IMR-90 (cell line): ENCODE measurements around the gene ZNF850. TPM values are rescaled to one million over a fixed set of nuclear protein-coding genes. Genes with fewer than 3 reads are reported as not detected.

Source experiments
- ATAC-seq: fragments of 200-7000 bp; cut with Tn5 transposase; 2 replicates; pipeline ENCODE4 v1.9.1; 2020; ENCODE audit warnings: low read depth, mild to moderate bottlenecking, moderate library complexity
- BruUV-seq: library from RNA; stranded (reverse); fragments of 400-500 nt; replicated peaks from 2 replicates; lab custom pipeline; 2021; lab: Mats Ljungman, UMichigan
- CTCF ChIA-PET: fragments of 300-600 bp; formaldehyde crosslinking; extraction: SDS; loops from one replicate; lab custom pipeline; 2021; ENCODE audit warnings: antibody characterized with exemption; lab: Yijun Ruan, JAX
- POLR2A ChIA-PET: fragments of 300-600 bp; sonication (Branson Sonifier 250); formaldehyde crosslinking; loops from one replicate; lab custom pipeline; 2022; ENCODE audit warnings: antibody characterized with exemption; ENCODE audit not compliant: unreplicated experiment; lab: Charles Lee
- DNase-seq: peaks from one replicate; pipeline ENCODE4 v3.0.0; 2013
- H2AFZ ChIP-seq: replicated peaks from 2 replicates; pipeline ENCODE3; 2013; ENCODE audit warnings: low read length, mild to moderate bottlenecking; ENCODE audit not compliant: poor library complexity
- H2AK5ac ChIP-seq: 2 replicates; pipeline ENCODE4 v1.6.1; 2013; ENCODE audit warnings: low read depth, low read length, inconsistent platforms
- H2AK9ac ChIP-seq: replicated peaks from 2 replicates; pipeline ENCODE3; 2013; ENCODE audit warnings: mild to moderate bottlenecking, low read depth, low read length, moderate library complexity; ENCODE audit not compliant: poor library complexity
- H2BK120ac ChIP-seq: 2 replicates; pipeline ENCODE4 v1.6.1; 2013; ENCODE audit warnings: low read depth, low read length, inconsistent platforms
- H2BK15ac ChIP-seq: 3 replicates; pipeline ENCODE4 v1.6.1; 2013; ENCODE audit warnings: low read depth, low read length, inconsistent platforms
- H2BK20ac ChIP-seq: 2 replicates; pipeline ENCODE4 v1.6.1; 2013; ENCODE audit warnings: low read depth, mild to moderate bottlenecking, inconsistent platforms, low read length, moderate library complexity
- H2BK5ac ChIP-seq: 2 replicates; pipeline ENCODE4 v1.6.1; 2013; ENCODE audit warnings: mild to moderate bottlenecking, low read depth, low read length, inconsistent platforms; ENCODE audit not compliant: poor library complexity, severe bottlenecking
- H3K14ac ChIP-seq: replicated peaks from 2 replicates; pipeline ENCODE4 v1.6.1; 2013; ENCODE audit warnings: low read depth, low read length, inconsistent platforms
- H3K18ac ChIP-seq: 2 replicates; pipeline ENCODE4 v1.6.1; 2013; ENCODE audit warnings: low read depth, low read length, control low read depth
- H3K23ac ChIP-seq: 2 replicates; pipeline ENCODE4 v1.6.1; 2013; ENCODE audit warnings: low read depth, low read length, inconsistent platforms
- H3K27ac ChIP-seq: 2 replicates; pipeline ENCODE4 v1.5.1; 2013; ENCODE audit warnings: mild to moderate bottlenecking, control low read depth, low read length; ENCODE audit not compliant: insufficient read depth
- H3K27me3 ChIP-seq: 2 replicates; pipeline ENCODE4 v1.6.1; 2013; ENCODE audit warnings: low read length; ENCODE audit not compliant: control insufficient read depth, insufficient read depth
- H3K36me3 ChIP-seq: 2 replicates; pipeline ENCODE4 v1.6.1; 2013; ENCODE audit warnings: low read length, mixed read lengths; ENCODE audit not compliant: control insufficient read depth, insufficient read depth
- H3K4ac ChIP-seq: 2 replicates; pipeline ENCODE4 v1.6.1; 2013; ENCODE audit warnings: low read depth, low read length, inconsistent platforms
- H3K4me1 ChIP-seq: 2 replicates; pipeline ENCODE4 v1.6.1; 2013; ENCODE audit warnings: low read length, mixed read lengths; ENCODE audit not compliant: control insufficient read depth, insufficient read depth
- H3K4me2 ChIP-seq: 2 replicates; pipeline ENCODE4 v1.6.1; 2013; ENCODE audit warnings: low read depth, mild to moderate bottlenecking, control low read depth, low read length, moderate library complexity
- H3K4me3 ChIP-seq: 2 replicates; pipeline ENCODE4 v1.5.1; 2013; ENCODE audit warnings: low read depth, mild to moderate bottlenecking, control low read depth, low read length, moderate library complexity; ENCODE audit not compliant: insufficient read depth
- H3K56ac ChIP-seq: 2 replicates; pipeline ENCODE4 v1.6.1; 2013; ENCODE audit warnings: low read length, inconsistent platforms; ENCODE audit not compliant: insufficient read depth; ENCODE audit errors: extremely low read depth
- H3K79me1 ChIP-seq, 2 experiments: 2 replicates each; pipeline ENCODE4 v1.6.1; 2013; ENCODE audit warnings: low read length in 2 of 2, inconsistent platforms in 1 of 2, low read depth in 1 of 2
- H3K9ac ChIP-seq: 2 replicates; pipeline ENCODE4 v1.6.1; 2013; ENCODE audit warnings: low read depth, low read length, control low read depth
- H3K9me1 ChIP-seq: 2 replicates; pipeline ENCODE4 v1.6.1; 2013; ENCODE audit warnings: low read length, inconsistent platforms; ENCODE audit not compliant: insufficient read depth
- H3K9me3 ChIP-seq: 2 replicates; pipeline ENCODE4 v1.6.1; 2013; ENCODE audit warnings: low read length; ENCODE audit not compliant: control insufficient read depth, insufficient read depth
- H4K20me1 ChIP-seq: 2 replicates; pipeline ENCODE4 v1.6.1; 2013; ENCODE audit warnings: low read length, inconsistent platforms; ENCODE audit not compliant: insufficient read depth
- H4K5ac ChIP-seq: 2 replicates; pipeline ENCODE4 v1.6.1; 2013; ENCODE audit warnings: mild to moderate bottlenecking, low read depth, low read length, control low read depth
- H4K8ac ChIP-seq, 2 experiments: 2 replicates each; pipeline ENCODE4 v1.6.1; 2013; ENCODE audit warnings: low read depth in 2 of 2, low read length in 2 of 2, control low read depth in 1 of 2, inconsistent platforms in 1 of 2
- H4K91ac ChIP-seq: 2 replicates; pipeline ENCODE4 v1.6.1; 2013; ENCODE audit warnings: low read depth, low read length, inconsistent platforms; ENCODE audit not compliant: insufficient read depth
- CEBPB ChIP-seq: IDR thresholded peaks from 2 replicates; pipeline ENCODE4 v1.6.1; 2012; ENCODE audit warnings: low read depth, low read length, improper control_type of control experiment
- CHD1 ChIP-seq: IDR thresholded peaks from 2 replicates; pipeline ENCODE4 v1.6.1; 2012; ENCODE audit warnings: low read depth, low read length, improper control_type of control experiment
- ELK1 ChIP-seq: fragments of 150-350 bp; IDR thresholded peaks from 2 replicates; pipeline ENCODE4 v1.6.1; 2016; ENCODE audit warnings: low read depth, mild to moderate bottlenecking, low read length, moderate library complexity, borderline replicate concordance
- SMC3 ChIP-seq: fragments of 150-350 bp; IDR thresholded peaks from 2 replicates; pipeline ENCODE4 v1.6.1; 2016; ENCODE audit warnings: low read depth, mild to moderate bottlenecking, antibody characterized with exemption, low read length, moderate library complexity
- USF2 ChIP-seq: fragments of 150-350 bp; IDR thresholded peaks from 2 replicates; pipeline ENCODE4 v1.6.1; 2017; ENCODE audit warnings: mild to moderate bottlenecking, antibody characterized with exemption, low read length, low read depth
- WGBS, 2 experiments: methylation state at CpG; one replicate each; pipeline versions ENCODE4 v1.1.5 to v1.1.7; 2013; ENCODE audit warnings: missing lambda C conversion rate in 2 of 2; ENCODE audit not compliant: insufficient read length in 1 of 2; ENCODE audit errors: extremely low coverage in 2 of 2; 5-methylcytosine and 5-hydroxymethylcytosine counted together
- dilution Hi-C: fragments of 300-500 bp; cut with HindIII; formaldehyde crosslinking; loops from one replicate; pipeline ENCODE4 v1.14.3; 2018; ENCODE audit warnings: low sequenced_read_pairs; ENCODE audit not compliant: unreplicated experiment
- in situ Hi-C: fragments of 300-500 bp; cut with MboI; formaldehyde crosslinking; loops from 3 replicates; pipeline ENCODE4 v1.14.3; 2019; ENCODE audit warnings: low sequenced_read_pairs, inconsistent platforms, mixed read lengths
- intact Hi-C: fragments of 100-400 bp; cut with micrococcal nuclease; formaldehyde crosslinking; loops from 2 replicates; pipeline ENCODE4 v1.10.0; 2022
- polyA plus RNA-seq, 3 experiments: library from polyadenylated mRNA; depleted of rRNA; stranded (reverse); fragments of >200 nt; gene quantifications; 2 replicates each; pipeline ENCODE4 v1.2.3, GENCODE V29; 2012; ENCODE audit warnings: low replicate concordance in 1 of 3
- total RNA-seq: library from RNA; depleted of rRNA; stranded (reverse); fragments of >200 nt; gene quantifications from 2 replicates; pipeline ENCODE4 v1.2.3, GENCODE V29; 2012

The ZNF850 gene
- total and polyA plus RNA-seq, 2 of the 4 experiments (the other 2 are of a cell fraction), result 1.1 to 7.2 TPM

GRCh38 chr19:36821758-36822157, 49.2 kb upstream of the ZNF850 start:
- intact Hi-C loops (no loop called here), in situ Hi-C loops (no loop called here), dilution Hi-C loops (no loop called here)
- Histone ChIP-seq H3K9me3 (peaks cover 85% of the 10 kb centered on the region), H3K79me1 (peaks cover 0 to 4% of the 10 kb centered on the region in 2 experiments; a peak in 1 of 4 replicates), H4K5ac (no peak overlapping the region), H2BK20ac (no peak overlapping the region), H3K14ac (no peak overlapping the region), H3K27me3 (no peaks in the 10 kb centered on the region), H2BK5ac (no peak overlapping the region), H2AK9ac (no peak overlapping the region), H2BK15ac (no peak overlapping the region), H3K23ac (no peak overlapping the region), H3K56ac (no peak overlapping the region), H3K18ac (no peak overlapping the region), H3K4me1 (no peaks in the 10 kb centered on the region), H3K27ac (no peak overlapping the region), H2AK5ac (no peak overlapping the region), H3K4me3 (no peak overlapping the region), H4K20me1 (no peaks in the 10 kb centered on the region), H3K9ac (no peak overlapping the region), H2AFZ (no peak overlapping the region), H3K4me2 (no peak overlapping the region), H3K9me1 (no peaks in the 10 kb centered on the region), H3K4ac (no peak overlapping the region), H3K36me3 (peaks cover 46% of the 10 kb centered on the region), H4K8ac (no peak overlapping the region), H2BK120ac (no peak overlapping the region), H4K91ac (no peak overlapping the region)
- CTCF ChIA-PET, result no interaction called here
- 96% methylated on average over 5 of the region's 5 CpGs; no CpG with 5 or more reads in 1 of the 2 experiments for WGBS, 2 experiments
- TF ChIP-seq CEBPB (no peak), USF2 (no peak), SMC3 (no peak), ELK1 (no peak), CHD1 (no peak)
- DNase-seq, result no peak
- no peak for ATAC-seq
- no TSS peak for BruUV-seq
- POLR2A ChIA-PET, result no interaction called here
